CD4-positive, alpha-beta T cell treated with Interleukin-15 for 1 hour (primary cell): ENCODE results near the gene AIF1.
"Not testable (repeated sequence)": the region's sequence is repeated elsewhere in the genome, so short reads cannot be mapped to it uniquely, and the experiment has no call there.

ENCODE experiments used
- DNase-seq: peaks from one replicate; pipeline ENCODE4 v3.0.0-alpha.2; 2020

Gene AIF1

GRCh38 chr6:31580807-31581433 is 34.1 kb upstream of the AIF1 start:
- DNase-seq = peak; percentile 88

GRCh38 chr6:31581434-31582229 is 33.4 kb upstream of the AIF1 start:
- DNase-seq = no peak

GRCh38 chr6:31582230-31582643 is 32.8 kb upstream of the AIF1 start, which contains the start of gene LTB:
LTB (minus strand) TSS chr6:31582424; CDS start chr6:31582417, 7 bp downstream.
- DNase-seq = peak; percentile 89

- DNase-seq = peak; percentile 65
These were observed 29.5 kb upstream of the AIF1 start for GRCh38 chr6:31585491-31585890.

- DNase-seq = peak; percentile 47
These were observed 29.0 kb upstream of the AIF1 start, which contains the start of gene LST1 for GRCh38 chr6:31586008-31586407. LST1 (plus strand) TSS chr6:31586277; CDS start chr6:31587300, 1,023 bp downstream.

- DNase-seq = peak; percentile 62
These were observed 28.3 kb upstream of the AIF1 start for GRCh38 chr6:31586599-31587281.

GRCh38 chr6:31587791-31588777 is 26.9 kb upstream of the AIF1 start:
- DNase-seq = no peak

GRCh38 chr6:31588871-31589650 is 26.0 kb upstream of the AIF1 start:
- no peak for DNase-seq

- DNase-seq = not testable (repeated sequence)
These were observed 24.3 kb upstream of the AIF1 start for GRCh38 chr6:31590691-31591090.

GRCh38 chr6:31592396-31592771 is 22.6 kb upstream of the AIF1 start:
- no peak for DNase-seq

GRCh38 chr6:31597006-31597405 is 18.0 kb upstream of the AIF1 start:
- DNase-seq = peak; percentile 58

GRCh38 chr6:31607317-31607716 is 7.7 kb upstream of the AIF1 start:
- DNase-seq = no peak

- DNase-seq = no peak
These were observed 5.3 kb upstream of the AIF1 start for GRCh38 chr6:31609519-31610406.

- DNase-seq = no peak
These were observed 4.1 kb upstream of the AIF1 start for GRCh38 chr6:31610968-31611367.

GRCh38 chr6:31614075-31614619 is 887 bp upstream of the AIF1 start:
- peak; percentile 38 for DNase-seq

GRCh38 chr6:31615748-31616147 is 714 bp downstream of the AIF1 start:
- peak; percentile 38 for DNase-seq

GRCh38 chr6:31617010-31617409 is 2.0 kb downstream of the AIF1 start:
- no peak for DNase-seq

- peak; percentile 99 for DNase-seq
These were observed 5.0 kb downstream of the AIF1 start for GRCh38 chr6:31619805-31620585.

GRCh38 chr6:31620586-31621319 is 5.7 kb downstream of the AIF1 start, which contains the start of gene PRRC2A:
PRRC2A (plus strand) TSS chr6:31620715; CDS start chr6:31622790, 2,075 bp downstream.
- no peak for DNase-seq
